ENCODE data around the gene SLC3A2.

The SLC3A2 gene

DNA sequence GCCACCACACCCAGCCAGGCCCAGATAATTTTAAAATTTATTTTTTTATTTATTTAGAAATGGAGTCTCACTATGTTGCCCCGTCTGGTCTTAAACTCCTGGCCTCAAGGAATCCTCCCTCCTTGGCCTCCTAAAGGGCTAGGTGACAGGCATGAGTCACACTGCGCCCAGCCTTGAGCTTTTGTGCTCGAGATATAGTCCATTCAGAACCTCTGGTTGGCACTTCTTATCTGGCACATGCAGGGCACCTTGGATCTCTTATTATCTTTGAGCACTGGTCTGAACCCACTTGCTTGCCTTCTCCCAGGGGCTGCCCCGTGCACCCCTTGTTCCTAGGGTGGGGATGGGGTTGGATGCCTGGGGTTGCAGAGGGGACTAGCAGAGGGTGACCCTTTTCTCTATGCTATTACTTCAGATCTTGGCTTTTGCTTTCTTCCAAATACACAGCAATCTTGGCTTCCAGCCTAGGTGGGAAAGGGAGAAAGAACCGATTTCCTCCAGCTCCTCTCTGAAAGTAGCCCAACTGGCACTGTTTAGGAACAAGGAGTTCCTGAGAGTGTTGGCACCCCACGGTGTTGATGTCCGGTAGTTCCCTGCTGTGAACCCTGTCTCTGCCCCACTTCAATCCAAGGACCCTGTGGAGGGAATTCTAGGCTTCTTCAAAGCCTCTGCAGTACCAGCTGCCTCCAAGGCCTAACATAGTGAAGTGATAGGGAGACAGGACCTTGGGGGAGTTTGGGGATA is 1.3 kb upstream of the SLC3A2 start:
- H3K4me3 ChIP-seq (replicated peaks in 1 of 2; ENCODE audit: low read depth in 2 of 2, low read length in 2 of 2): peak overlapping the region; percentile 97 to 100
- peak in 1 of 2 donors; percentile 75 for DNase-seq (ENCODE audit: low read depth in 2 of 2)
- TF ChIP-seq CTCF (IDR thresholded peaks at IDR 0.05; ENCODE audit: low read depth, low read length): no peak

GRCh38 chr11:62880231-62880802 is 379 bp upstream of the SLC3A2 start:
- DNase-seq (ENCODE audit: low read depth in 2 of 2): peak; percentile 92
- H3K4me3 ChIP-seq (replicated peaks in 1 of 2; ENCODE audit: low read depth in 2 of 2, low read length in 2 of 2): peak overlapping the region; percentile 97 to 100
- TF ChIP-seq CTCF (IDR thresholded peaks at IDR 0.05; ENCODE audit: low read depth, low read length): no peak

DNA sequence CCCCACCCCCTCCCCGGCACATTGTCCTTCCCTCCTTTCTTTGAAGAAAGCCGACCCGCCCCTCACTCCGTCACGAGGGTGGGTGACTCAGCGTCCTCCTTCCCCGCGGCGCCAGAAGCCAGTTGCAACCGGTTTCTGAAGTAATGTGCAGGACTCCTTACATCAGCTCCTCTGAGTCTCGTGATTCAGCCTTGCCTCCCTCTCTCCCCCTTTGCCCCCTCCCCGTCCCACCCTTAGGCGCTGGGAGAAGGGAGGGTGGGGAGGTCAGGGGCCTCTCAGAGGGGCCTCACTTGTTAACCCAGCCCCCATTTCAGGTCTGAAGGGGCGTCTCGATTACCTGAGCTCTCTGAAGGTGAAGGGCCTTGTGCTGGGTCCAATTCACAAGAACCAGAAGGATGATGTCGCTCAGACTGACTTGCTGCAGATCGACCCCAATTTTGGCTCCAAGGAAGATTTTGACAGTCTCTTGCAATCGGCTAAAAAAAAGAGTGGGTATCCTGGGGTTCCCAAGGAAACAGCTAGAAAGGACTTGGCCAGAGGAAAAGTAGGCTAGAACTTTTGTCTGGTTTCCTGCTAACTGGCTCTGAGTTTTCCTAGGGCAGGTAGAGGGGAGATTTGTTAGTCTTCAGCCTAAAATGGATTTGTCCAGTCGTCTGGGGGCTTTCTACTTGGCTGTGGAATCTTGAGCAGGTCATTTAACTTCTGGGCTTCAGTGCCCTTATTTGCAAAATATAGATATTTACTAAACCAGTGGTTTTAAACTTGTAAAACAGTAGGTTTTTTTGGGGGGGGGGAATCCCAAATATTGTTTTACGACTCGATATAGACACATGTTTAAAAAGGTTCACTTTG is 1.1 kb downstream of the SLC3A2 start:
- no peak for TF ChIP-seq CTCF (IDR thresholded peaks at IDR 0.05; ENCODE audit: low read depth, low read length)
- peak; percentile 98 to 99 for DNase-seq (ENCODE audit: low read depth in 2 of 2)
- H3K4me3 ChIP-seq (replicated peaks in 1 of 2; ENCODE audit: low read depth in 2 of 2, low read length in 2 of 2): peak overlapping the region; percentile 97 to 100

GRCh38 chr11:62882431-62882749 is 1.7 kb downstream of the SLC3A2 start:
- peak overlapping the region; percentile 97 to 100 for H3K4me3 ChIP-seq (replicated peaks in 1 of 2; ENCODE audit: low read depth in 2 of 2, low read length in 2 of 2)
- DNase-seq (ENCODE audit: low read depth in 2 of 2): no peak
- TF ChIP-seq CTCF (IDR thresholded peaks at IDR 0.05; ENCODE audit: low read depth, low read length): no peak

DNA sequence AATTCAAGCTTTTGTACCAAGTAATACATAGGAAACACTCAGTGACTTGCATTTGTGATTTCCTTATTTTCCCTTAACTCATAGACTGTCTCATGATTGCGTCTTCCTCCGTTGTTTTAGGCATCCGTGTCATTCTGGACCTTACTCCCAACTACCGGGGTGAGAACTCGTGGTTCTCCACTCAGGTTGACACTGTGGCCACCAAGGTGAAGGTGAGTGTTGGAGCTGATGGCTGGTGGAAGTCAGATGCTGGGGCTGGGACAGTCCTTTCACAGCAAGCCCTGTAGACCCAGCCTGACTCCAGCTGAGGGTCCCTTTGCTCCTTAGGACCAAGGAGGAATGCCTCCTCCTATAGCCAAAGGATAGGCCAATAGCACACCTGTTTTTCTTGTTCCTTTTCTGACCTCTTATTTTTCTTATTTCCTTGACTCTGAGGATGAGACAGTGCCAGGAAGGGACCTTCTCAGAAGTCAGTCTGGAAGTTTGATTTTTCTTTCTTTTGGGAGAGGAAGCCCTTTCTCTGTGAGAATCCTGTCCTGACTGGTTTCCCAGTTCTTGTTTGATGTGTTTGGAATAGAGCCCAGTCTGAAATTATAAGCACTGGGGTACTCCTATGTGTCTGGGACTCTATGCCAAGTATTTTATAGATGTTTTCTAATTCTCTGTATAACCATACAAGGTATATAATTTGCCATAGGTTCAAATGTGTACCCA is 2.2 kb downstream of the SLC3A2 start:
- peak overlapping the region; percentile 97 to 100 for H3K4me3 ChIP-seq (replicated peaks in 1 of 2; ENCODE audit: low read depth in 2 of 2, low read length in 2 of 2)
- DNase-seq (ENCODE audit: low read depth in 2 of 2): no peak
- no peak for TF ChIP-seq CTCF (IDR thresholded peaks at IDR 0.05; ENCODE audit: low read depth, low read length)

DNA sequence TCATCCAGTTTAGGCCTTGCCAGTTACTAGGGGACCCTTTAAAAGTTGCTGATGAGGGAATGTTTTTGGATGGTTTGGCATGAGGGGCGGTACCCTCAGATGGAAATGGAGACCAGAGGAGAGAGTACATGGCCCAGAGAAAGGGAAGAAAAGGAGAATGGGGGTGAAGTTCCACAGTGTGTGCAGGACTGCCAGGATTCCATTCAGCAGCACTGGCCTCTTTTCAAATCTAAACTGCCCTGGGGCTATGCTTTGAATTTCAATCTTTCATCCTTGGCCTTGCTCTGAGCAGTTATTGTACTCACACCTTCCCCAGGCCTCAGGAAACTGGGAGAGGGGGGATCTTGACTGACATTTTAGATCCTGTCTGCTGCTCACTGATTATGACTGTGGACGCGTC is 3.0 kb downstream of the SLC3A2 start:
- H3K4me3 ChIP-seq (replicated peaks in 1 of 2; ENCODE audit: low read depth in 2 of 2, low read length in 2 of 2): peak overlapping the region; percentile 97 to 100
- no peak for TF ChIP-seq CTCF (IDR thresholded peaks at IDR 0.05; ENCODE audit: low read depth, low read length)
- DNase-seq (ENCODE audit: low read depth in 2 of 2): no peak
